Neural cell (in vitro differentiated cells): ENCODE measurements around the gene CAMK2G. TPM values are rescaled to one million over a fixed set of nuclear protein-coding genes. Genes with fewer than 3 reads are reported as not detected.

ENCODE experiments used
- H2AFZ ChIP-seq: fragments of 200-600, 300-800 bp; sonication (generic), shearing (Covaris generic); 2 replicates; pipeline ENCODE4 v1.6.0; 2014; ENCODE audit warnings: low read depth, mild to moderate bottlenecking, antibody characterized with exemption, low read length, moderate library complexity
- H3F3A ChIP-seq: fragments of 200-600 bp; shearing (Covaris generic); 2 replicates; pipeline ENCODE4 v1.6.1; 2016; ENCODE audit warnings: mild to moderate bottlenecking, moderate library complexity, mixed read lengths, antibody characterized with exemption, low read length; ENCODE audit not compliant: insufficient read depth, poor library complexity, severe bottlenecking
- H3K27ac ChIP-seq: fragments of 200-600, 300-800 bp; sonication (generic), shearing (Covaris generic); 2 replicates; pipeline ENCODE4 v1.5.1; 2014; ENCODE audit warnings: mild to moderate bottlenecking, low read length, moderate library complexity
- H3K27me3 ChIP-seq: fragments of 300-800, 200-600 bp; sonication (generic), shearing (Covaris generic); 2 replicates; pipeline ENCODE4 v1.6.0; 2014; ENCODE audit warnings: mild to moderate bottlenecking, low read depth, low read length, moderate library complexity; ENCODE audit not compliant: insufficient read depth
- H3K36me3 ChIP-seq: fragments of 300-800, 200-600 bp; sonication (generic), shearing (Covaris generic); 2 replicates; pipeline ENCODE4 v1.5.1; 2014; ENCODE audit warnings: mild to moderate bottlenecking, antibody characterized with exemption, low read length, moderate library complexity; ENCODE audit not compliant: insufficient read depth
- H3K4me2 ChIP-seq: fragments of 300-800, 200-600 bp; sonication (generic), shearing (Covaris generic); 2 replicates; pipeline ENCODE4 v1.6.0; 2014; ENCODE audit warnings: mild to moderate bottlenecking, low read length
- H3K4me3 ChIP-seq: fragments of 300-800, 200-600 bp; sonication (generic), shearing (Covaris generic); 2 replicates; pipeline ENCODE4 v1.5.1; 2014; ENCODE audit warnings: mild to moderate bottlenecking, low read length, moderate library complexity
- H3K79me2 ChIP-seq: fragments of 200-600 bp; shearing (Covaris generic); replicated peaks from 2 replicates; pipeline ENCODE4 v1.6.0; 2014; ENCODE audit warnings: mild to moderate bottlenecking, low read length, moderate library complexity; ENCODE audit not compliant: insufficient read depth
- H3K9ac ChIP-seq: fragments of 300-800, 200-600 bp; sonication (generic), shearing (Covaris generic); 2 replicates; pipeline ENCODE4 v1.6.1; 2016; ENCODE audit warnings: mild to moderate bottlenecking, low read length, mixed read lengths
- H3K9me2 ChIP-seq: fragments of 200-600 bp; shearing (Covaris generic); 2 replicates; pipeline ENCODE4 v1.6.1; 2016; ENCODE audit warnings: mild to moderate bottlenecking, low read length, mixed read lengths; ENCODE audit not compliant: insufficient read depth
- H3K9me3 ChIP-seq: fragments of 200-600, 300-800 bp; sonication (generic), shearing (Covaris generic); 2 replicates; pipeline ENCODE4 v1.6.1; 2016; ENCODE audit warnings: mild to moderate bottlenecking, mixed run types, low read length, moderate library complexity, mixed read lengths
- H4K20me1 ChIP-seq: fragments of 200-600 bp; shearing (Covaris generic); 2 replicates; pipeline ENCODE4 v1.6.1; 2016; ENCODE audit warnings: mild to moderate bottlenecking, mixed run types; ENCODE audit not compliant: insufficient read depth
- CTCF ChIP-seq: fragments of 450-650 bp; IDR thresholded peaks from 2 replicates; pipeline ENCODE4 v1.5.1; 2014; ENCODE audit warnings: antibody characterized with exemption, mild to moderate bottlenecking, moderate library complexity; ENCODE audit not compliant: poor library complexity, severe bottlenecking
- EP300 ChIP-seq: fragments of 450-650 bp; conservative IDR thresholded peaks from 2 replicates; pipeline ENCODE4 v1.6.1; 2014; ENCODE audit warnings: antibody characterized with exemption, mild to moderate bottlenecking, moderate library complexity; ENCODE audit not compliant: poor library complexity, severe bottlenecking
- EZH2 ChIP-seq: fragments of 200-600, 300-800 bp; shearing (Covaris generic), sonication (generic); IDR thresholded peaks from 2 replicates; pipeline ENCODE4 v1.6.1; 2014; ENCODE audit warnings: antibody characterized with exemption, low read length, borderline replicate concordance, mild to moderate bottlenecking; ENCODE audit not compliant: insufficient read depth, poor library complexity, severe bottlenecking
- MXI1 ChIP-seq: fragments of 450-650 bp; conservative IDR thresholded peaks from 2 replicates; pipeline ENCODE4 v1.6.1; 2014; ENCODE audit warnings: antibody characterized with exemption, mild to moderate bottlenecking; ENCODE audit not compliant: poor library complexity, severe bottlenecking
- POLR2AphosphoS5 ChIP-seq: IDR thresholded peaks from 2 replicates; pipeline ENCODE4 v1.6.1; 2012
- RAD21 ChIP-seq: fragments of 450-650 bp; conservative IDR thresholded peaks from 2 replicates; pipeline ENCODE4 v1.6.1; 2014; ENCODE audit warnings: antibody characterized with exemption, mild to moderate bottlenecking, moderate library complexity
- SMC3 ChIP-seq: fragments of 450-650 bp; conservative IDR thresholded peaks from 2 replicates; pipeline ENCODE4 v1.6.1; 2014; ENCODE audit warnings: antibody characterized with exemption, mild to moderate bottlenecking, moderate library complexity; ENCODE audit not compliant: poor library complexity
- TAF1 ChIP-seq: IDR thresholded peaks from 2 replicates; pipeline ENCODE4 v1.6.1; 2012; ENCODE audit warnings: low read depth
- polyA plus RNA-seq: library from polyadenylated mRNA; depleted of rRNA; stranded (reverse); fragments of >200 nt; gene quantifications from 2 replicates; pipeline ENCODE4 v1.2.3, GENCODE V29; 2014
- TF ChIP-seq, protein P1 (sequence below): IDR thresholded peaks from 2 replicates; pipeline ENCODE4 v1.6.1; 2012; ENCODE audit warnings: borderline replicate concordance

Gene CAMK2G
- polyA plus RNA-seq, 1 donor from 2014 or later, result 55.4 TPM

DNA sequence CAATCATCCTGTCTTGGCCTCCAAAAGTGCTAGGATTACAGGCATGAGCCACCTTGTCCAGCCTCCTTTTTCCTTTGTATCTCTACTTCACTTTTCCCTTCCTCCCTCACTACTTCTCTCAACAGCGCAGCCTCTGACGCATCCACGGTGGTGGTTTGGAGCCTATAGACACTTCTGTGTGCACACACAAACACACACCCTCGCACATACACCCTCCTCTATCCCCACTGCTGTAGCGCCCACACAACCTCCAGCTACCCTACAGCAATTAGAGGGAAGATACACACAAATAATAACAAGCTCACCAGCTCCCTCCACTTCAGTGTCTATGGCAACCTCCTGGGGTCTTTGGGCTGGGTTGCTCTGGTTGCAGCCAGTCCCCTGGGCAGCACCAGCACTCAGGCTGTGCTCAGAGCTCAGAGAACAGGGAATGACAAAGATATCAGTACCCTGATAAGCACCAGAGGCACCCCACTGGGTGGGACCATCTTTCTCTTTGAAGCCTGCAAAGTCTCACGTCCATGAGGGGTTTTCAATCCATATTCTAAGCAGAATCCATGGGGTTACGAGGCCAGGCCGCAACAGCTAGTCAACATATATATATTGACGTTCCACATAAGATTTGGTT, 3.3 kb upstream of the CAMK2G start:
- TF ChIP-seq RAD21 (no peak), EZH2 (no peak), EP300 (no peak), POLR2AphosphoS5 (no peak), MXI1 (no peak), CTCF (no peak), SMC3 (no peak), TAF1 (no peak)
- TF ChIP-seq, protein P1, sequence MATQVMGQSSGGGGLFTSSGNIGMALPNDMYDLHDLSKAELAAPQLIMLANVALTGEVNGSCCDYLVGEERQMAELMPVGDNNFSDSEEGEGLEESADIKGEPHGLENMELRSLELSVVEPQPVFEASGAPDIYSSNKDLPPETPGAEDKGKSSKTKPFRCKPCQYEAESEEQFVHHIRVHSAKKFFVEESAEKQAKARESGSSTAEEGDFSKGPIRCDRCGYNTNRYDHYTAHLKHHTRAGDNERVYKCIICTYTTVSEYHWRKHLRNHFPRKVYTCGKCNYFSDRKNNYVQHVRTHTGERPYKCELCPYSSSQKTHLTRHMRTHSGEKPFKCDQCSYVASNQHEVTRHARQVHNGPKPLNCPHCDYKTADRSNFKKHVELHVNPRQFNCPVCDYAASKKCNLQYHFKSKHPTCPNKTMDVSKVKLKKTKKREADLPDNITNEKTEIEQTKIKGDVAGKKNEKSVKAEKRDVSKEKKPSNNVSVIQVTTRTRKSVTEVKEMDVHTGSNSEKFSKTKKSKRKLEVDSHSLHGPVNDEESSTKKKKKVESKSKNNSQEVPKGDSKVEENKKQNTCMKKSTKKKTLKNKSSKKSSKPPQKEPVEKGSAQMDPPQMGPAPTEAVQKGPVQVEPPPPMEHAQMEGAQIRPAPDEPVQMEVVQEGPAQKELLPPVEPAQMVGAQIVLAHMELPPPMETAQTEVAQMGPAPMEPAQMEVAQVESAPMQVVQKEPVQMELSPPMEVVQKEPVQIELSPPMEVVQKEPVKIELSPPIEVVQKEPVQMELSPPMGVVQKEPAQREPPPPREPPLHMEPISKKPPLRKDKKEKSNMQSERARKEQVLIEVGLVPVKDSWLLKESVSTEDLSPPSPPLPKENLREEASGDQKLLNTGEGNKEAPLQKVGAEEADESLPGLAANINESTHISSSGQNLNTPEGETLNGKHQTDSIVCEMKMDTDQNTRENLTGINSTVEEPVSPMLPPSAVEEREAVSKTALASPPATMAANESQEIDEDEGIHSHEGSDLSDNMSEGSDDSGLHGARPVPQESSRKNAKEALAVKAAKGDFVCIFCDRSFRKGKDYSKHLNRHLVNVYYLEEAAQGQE, result no peak
- H3K9ac ChIP-seq, result no peak overlapping the region
- H3K27me3 ChIP-seq, result no peaks in the 10 kb centered on the region

GRCh38 chr10:73876971-73877370, 2.6 kb upstream of the CAMK2G start:
- Histone ChIP-seq H3F3A (no peaks in the 10 kb centered on the region), H3K27ac (no peak overlapping the region), H3K4me2 (no peak overlapping the region), H3K79me2 (no peaks in the 10 kb centered on the region), H3K9ac (no peak overlapping the region), H3K27me3 (no peaks in the 10 kb centered on the region), H3K9me3 (no peaks in the 10 kb centered on the region), H4K20me1 (no peaks in the 10 kb centered on the region), H2AFZ (no peak overlapping the region), H3K4me3 (no peak overlapping the region), H3K9me2 (no peaks in the 10 kb centered on the region), H3K36me3 (no peaks in the 10 kb centered on the region)
- TF ChIP-seq TAF1 (no peak), POLR2AphosphoS5 (no peak), EP300 (no peak), EZH2 (no peak), RAD21 (no peak), CTCF (no peak), MXI1 (no peak), SMC3 (no peak)
- TF ChIP-seq, protein P1, result no peak

More for the DNA sequence above, 3.3 kb upstream of the CAMK2G start:
- Histone ChIP-seq H3K9me2 (no peaks in the 10 kb centered on the region), H3K27ac (no peak overlapping the region), H4K20me1 (no peaks in the 10 kb centered on the region), H3K4me3 (no peak overlapping the region), H3K79me2 (no peaks in the 10 kb centered on the region), H3K9me3 (no peaks in the 10 kb centered on the region), H3K36me3 (no peaks in the 10 kb centered on the region), H3K4me2 (no peak overlapping the region), H2AFZ (no peak overlapping the region), H3F3A (no peaks in the 10 kb centered on the region)
